GM21390 (cell line): Measurements from ENCODE around the gene DCD.
A peak's percentile ranks its signal among the peaks of the same experiment; 100 is the strongest.
"Not testable (repeated sequence)": the region's sequence is repeated elsewhere in the genome, so short reads cannot be mapped to it uniquely, and the experiment has no call there.

ENCODE experiments used
- ATAC-seq: cut with Tn5 transposase; IDR thresholded peaks from one replicate; pipeline ENCODE4 v1.9.1; 2021; ENCODE audit not compliant: unreplicated experiment

DCD gene, protein sequence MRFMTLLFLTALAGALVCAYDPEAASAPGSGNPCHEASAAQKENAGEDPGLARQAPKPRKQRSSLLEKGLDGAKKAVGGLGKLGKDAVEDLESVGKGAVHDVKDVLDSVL

DNA sequence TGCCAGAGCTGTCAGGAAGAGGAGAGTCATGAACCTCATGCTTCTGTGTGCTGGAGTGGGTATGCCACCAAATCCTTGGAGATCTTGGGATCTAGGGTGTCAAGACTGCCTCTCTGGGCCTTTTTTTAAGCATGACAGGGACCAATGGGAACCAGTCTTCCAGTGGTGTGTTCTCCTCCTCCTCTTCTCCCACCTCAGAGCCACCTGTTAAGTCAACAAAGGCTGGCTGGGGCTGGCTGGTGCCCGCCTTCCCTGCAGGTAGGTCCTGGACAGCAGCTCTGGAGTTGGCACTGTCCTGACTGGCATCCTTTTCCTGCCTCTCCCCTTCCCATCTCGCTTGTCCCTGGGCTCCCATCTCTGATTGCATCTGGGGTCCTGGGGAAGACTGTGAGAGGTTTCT lies at the start of gene DCD:
Gene DCD, minus strand, starts transcription at position 101 of the 400 bp plus-strand sequence. Its CDS starts 62 bp downstream, at position 39.
- no peak for ATAC-seq

DNA sequence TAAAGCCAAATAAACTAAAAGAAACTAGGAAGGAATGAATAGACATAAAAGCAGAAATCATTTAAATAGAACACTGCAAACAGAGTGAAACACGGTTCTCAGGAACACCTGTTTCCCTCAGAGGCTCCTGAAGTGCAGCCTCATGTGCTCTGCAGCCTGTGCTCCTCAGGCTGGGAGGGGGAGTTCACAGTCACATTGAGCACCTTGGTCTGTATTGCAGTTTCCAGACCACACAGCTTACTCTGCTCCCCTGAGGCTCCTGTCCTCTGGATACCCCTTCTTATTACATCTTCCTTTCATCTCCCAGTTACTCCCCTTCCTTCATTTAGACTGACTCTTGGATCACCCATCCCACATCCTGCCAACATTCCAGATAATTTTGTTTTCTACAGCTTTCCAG lies 49.7 kb upstream of the DCD start:
- no peak for ATAC-seq

DNA sequence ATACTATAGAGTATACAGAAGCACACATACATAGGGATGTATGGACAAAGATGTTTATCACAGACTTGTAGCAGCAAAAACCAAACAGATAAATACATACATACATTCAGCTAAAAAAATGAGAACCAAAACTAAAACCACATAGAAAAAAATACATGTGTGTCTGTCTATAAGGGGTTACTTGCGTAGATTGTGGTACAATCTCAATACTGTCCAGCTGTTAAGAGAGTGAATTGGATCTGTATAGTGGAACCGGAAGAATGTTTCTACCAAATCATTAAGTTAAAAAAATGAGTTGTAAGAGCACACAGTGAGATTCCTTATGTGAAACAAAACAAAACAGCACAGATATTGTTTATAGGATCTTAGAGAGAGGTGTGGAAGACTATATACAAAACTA lies 44.2 kb upstream of the DCD start:
- ATAC-seq = no peak

- no peak for ATAC-seq
These were observed 41.8 kb upstream of the DCD start for GRCh38 chr12:54689984-54690383.

DNA sequence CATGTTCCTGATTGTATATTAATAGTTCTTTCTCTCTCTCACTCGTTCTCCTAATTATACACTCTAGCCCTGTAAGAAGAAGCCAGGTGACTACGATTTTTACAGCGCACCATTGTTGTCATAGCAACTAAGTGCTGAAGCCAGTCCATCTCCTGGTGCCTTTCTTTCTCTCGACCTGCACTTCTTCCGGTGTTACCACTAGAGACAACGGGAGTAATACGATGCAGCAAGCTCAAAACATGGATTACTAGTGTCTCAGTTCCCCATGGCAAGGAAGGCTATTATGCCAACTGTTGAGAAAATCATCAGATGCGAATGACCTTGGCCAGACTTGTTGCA lies 40.8 kb upstream of the DCD start:
- no peak for ATAC-seq

GRCh38 chr12:54688309-54689033 lies 40.3 kb upstream of the DCD start:
- no peak for ATAC-seq

- no peak for ATAC-seq
These were observed 36.8 kb upstream of the DCD start for GRCh38 chr12:54684636-54685630.

GRCh38 chr12:54683398-54683797 lies 35.2 kb upstream of the DCD start:
- ATAC-seq = no peak

DNA sequence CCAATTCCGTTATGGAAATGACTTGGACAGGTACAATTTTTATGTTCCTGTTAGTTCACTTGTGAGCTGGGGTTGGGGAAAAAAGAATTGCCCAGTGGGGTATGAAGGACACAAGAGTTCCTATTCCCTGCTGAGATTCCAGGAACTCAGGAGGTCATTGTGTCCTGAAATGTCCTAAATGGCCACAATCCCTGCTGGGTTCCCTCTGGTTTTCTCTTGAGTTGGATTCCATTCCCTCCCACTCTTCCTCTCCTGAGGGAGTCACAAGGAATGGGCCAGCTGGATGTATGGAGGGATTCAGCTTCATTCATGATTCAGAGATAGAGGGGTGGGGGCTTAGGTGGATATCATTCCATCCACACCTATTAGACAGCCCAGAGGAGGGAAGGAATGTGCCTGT lies 34.5 kb upstream of the DCD start:
- no peak for ATAC-seq

GRCh38 chr12:54680374-54680773 lies 32.2 kb upstream of the DCD start:
- peak; percentile 79 for ATAC-seq

- no peak for ATAC-seq
These were observed 30.0 kb upstream of the DCD start for GRCh38 chr12:54678131-54678530.

- no peak for ATAC-seq
These were observed 19.8 kb upstream of the DCD start for GRCh38 chr12:54667945-54668344.

DNA sequence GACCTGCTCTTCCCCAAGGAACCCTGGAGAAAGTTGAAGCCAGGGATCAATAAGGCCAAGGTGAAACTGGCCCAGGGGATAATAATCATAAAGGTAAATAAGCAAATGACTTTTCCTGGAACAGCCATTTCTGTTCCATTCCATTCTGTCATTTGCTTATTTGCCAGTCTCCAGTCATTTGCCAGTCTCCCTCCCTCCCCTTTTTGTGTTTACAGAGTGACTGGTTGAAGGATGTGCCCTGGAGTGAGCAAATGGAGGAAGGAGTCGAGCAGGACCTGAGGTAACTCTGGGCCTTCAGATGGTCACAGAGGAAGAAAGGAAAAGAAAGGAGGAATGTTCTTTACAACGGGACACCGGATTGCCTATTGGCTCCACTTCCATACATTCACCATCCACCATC lies 17.8 kb upstream of the DCD start:
- no peak for ATAC-seq

- ATAC-seq = not testable (repeated sequence)
These were observed 17.0 kb upstream of the DCD start for GRCh38 chr12:54665022-54665635.

DNA sequence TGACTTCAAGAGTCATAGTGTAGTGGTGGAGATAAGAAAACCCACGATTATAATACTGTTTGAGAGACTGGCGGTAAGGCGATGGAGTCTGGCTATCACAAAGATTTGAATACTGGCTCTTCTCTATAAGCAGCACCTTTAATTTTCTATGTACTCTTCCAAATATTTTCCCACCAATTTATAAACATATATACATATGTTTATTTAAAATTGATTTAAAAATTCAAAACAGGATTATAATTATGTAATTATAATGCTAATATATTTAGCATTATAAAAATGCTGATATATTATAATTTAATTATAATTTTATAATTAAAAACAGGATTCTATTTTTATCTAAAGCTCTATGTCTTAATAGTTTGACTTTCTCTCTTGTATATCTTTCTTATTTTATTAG lies 15.4 kb upstream of the DCD start:
- ATAC-seq = no peak

DNA sequence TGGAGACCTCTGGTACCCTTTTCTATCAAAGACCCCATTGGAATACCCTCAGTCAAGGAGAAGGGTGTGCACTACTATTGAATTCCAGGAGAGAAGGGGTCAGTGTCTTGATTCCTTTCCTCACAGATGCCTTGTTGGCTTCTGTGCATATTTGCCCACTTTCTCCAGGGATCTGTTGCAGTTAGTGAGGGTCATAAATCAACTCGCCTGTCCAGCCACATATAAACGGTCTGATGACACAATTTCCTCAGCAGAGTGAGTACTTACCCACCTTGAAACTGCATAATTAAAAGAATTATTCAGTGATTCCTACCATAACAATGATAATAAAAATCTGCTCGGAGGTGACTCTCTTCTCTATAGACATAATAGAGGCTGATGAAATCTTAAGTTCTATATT lies 13.9 kb upstream of the DCD start:
- ATAC-seq = no peak

DNA sequence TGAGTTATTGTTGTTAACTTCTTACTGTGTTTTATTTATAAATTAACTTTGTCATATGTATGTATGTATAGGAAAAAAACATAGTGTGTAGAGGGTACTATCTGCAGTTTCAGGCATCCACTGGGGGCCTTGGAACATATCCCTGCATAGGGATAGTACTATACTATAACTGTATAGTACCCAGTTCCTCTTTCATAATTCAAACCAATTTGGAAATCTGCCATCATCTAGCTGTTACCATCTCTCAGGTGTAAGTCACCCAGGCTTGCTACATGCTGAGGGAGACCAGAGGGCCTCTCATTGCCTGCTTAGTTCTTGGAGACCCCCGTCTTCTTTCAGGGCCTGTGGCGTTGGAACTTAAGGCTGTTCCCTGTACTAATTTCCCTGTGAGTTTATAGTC lies 12.9 kb upstream of the DCD start:
- peak; percentile 66 for ATAC-seq

DNA sequence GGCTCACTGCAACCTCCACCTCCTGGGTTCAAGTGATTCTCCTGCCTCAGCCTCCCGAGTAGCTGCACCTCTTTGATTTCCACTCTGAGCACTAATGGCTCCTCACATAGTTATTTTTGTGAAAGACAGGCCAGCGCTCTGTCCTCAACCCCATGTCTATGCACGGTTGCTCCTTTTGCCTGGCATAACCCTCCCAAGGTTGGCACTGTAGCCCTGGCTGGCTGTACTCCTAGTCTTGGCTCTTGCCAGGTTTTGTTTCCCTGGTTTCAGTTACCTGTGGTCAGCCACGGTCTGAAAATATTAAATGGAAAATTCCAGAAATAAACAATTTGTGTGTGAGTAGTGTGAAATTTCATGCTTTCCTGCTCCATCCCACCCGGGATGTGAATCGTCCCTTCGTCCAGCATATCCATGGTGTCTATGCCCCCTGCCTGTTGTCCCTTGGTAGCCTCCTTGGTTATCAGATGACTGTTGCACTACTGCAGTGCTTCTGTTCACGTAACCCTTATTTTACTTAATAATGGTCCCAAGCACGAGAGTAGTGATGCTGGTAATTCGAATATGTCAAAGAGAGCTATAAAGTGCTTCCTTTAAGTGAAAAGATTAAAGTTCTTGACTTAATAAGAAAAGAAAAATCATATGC lies 12.3 kb upstream of the DCD start:
- no peak for ATAC-seq

- ATAC-seq = peak; percentile 66
These were observed 10.4 kb upstream of the DCD start for GRCh38 chr12:54658306-54659264.

- ATAC-seq = no peak
These were observed 9.0 kb upstream of the DCD start for GRCh38 chr12:54657105-54657607.
